HG03103 (cell line): ENCODE measurements around the gene LDB3.

Experiments
- ATAC-seq: cut with Tn5 transposase; IDR thresholded peaks from one replicate; pipeline ENCODE4 v1.9.1; 2021; ENCODE audit warnings: low read depth; ENCODE audit not compliant: unreplicated experiment

LDB3 gene

DNA sequence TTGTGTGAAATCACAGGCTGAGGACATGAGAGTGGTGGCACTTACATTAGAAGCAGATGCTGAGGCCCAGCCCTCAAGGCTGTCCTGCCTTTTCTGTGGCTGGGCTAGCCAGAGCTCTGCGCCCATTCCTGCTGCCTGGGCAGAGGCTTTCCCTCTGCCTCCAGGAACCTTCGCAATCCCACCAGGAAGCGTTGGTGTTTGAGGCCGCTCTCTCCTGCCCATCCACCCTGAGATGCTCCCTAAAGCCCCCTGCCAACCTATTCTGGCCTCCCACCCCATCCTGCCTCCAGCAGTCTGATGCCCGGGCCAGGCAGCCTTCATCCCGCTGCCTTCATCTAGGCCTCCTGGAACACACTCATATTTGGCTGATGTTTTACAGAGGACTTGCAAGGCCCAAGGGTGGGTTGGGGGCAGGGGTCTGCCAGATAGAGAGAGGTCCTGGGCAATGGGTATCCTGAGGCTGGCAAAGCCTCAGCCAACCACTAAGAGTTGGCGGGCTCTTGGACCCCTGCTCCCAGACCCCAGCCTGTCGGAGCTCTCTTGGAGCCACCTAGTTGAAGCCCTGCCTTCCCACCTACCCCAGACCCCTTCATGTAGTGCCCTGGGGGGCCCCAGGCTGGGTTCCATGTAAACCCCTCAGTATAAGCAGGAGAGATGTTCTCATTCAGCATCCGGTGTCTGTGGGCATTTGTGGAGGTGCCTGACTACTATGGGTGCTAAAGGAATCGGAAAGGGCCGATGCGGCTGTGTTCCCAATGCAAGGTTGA is 32.7 kb downstream of the LDB3 start:
- no peak for ATAC-seq

DNA sequence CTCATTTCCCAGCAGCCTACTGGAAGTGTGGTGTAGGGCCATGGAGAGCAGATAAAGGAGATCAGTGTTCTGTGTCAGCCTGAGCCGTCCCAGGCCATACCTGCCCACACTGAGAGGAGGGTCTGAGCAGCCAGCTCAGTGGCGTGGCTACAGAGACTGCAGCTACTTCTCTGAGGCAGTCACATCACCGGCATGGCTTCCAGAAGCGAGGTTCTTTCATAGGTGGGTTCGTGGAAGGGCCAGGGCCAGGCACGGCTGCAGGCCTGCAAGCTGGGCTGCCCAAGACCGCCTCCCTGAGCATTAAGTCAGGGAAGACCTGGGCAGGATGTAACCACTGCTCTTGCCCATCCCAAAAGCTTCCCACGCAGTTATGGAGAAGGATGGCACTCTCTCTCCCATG is 34.9 kb downstream of the LDB3 start:
- ATAC-seq, result no peak

DNA sequence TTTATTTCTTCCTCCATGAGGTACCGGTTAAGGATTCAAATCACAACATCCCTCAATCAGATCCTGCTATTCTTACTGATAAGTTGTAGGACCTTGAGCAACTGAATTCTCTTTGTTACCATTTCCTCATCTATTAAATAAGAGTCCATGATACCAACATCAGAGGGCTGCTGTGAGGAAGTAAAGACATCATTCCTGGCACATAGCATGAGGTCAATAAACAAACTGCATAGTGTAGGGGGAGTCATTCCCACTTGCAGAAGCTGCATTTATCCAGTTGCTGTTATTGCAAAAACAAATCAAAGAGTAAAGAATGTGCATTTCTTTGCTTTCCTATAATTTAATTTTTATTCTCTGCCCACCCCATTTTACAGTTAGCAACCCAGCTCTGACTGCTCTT is 36.8 kb downstream of the LDB3 start:
- no peak for ATAC-seq

DNA sequence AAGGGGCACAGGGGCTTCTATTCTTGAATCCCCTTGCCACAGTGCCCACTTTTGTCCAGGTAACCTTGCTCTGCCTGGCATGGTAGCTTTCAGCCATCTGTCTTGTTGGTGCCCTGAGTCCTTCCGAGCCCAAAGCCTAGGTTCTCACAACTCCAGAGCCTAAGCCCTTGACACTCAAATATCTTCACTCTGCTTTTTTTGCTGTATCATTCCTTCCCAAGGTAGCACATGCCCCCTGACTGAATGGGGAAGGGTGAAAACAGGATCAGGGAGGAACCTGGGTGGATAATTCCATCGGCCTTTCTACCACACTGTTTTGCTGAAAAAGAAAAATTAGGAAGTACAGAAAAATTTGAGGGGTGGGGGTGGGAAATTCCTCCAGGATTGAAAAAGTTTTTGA is 37.6 kb downstream of the LDB3 start:
- ATAC-seq, result no peak

DNA sequence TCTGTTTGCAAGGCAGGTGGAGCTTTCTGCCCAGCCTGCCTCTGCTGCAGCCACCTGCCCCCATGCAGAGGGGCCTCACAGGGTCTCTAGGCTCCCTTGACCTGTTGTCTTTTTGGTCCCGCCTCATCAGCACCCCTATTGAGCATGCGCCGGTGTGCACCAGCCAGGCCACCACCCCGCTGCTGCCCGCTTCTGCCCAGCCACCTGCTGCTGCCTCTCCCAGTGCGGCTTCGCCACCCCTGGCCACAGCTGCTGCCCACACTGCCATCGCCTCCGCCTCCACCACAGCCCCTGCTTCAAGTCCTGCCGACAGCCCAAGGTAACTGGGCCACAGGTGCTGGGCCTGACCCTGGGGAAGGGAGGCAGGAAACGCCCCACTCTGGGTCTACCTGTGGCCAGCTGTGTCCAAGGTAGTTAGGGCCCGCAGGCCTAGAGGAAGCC is 38.1 kb downstream of the LDB3 start:
- no peak for ATAC-seq

DNA sequence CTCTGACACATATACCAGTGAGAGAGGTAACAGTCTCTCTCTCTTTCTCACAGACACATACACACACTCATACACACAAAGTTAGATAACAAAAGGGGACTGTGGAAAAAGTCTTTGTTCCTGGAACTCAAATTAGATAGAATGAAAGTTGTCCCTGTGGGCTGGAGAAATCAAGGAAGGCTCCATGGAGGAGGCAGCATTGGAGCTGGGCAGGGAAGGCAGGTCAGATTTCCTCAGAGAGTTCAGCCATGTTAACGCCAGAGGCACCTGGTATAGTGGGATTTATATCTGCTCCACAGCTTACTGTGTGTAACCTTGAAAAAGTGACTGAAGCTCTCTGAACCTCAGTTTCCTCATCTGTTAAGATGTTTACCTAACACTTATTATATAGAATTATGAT is 38.7 kb downstream of the LDB3 start:
- no peak for ATAC-seq

DNA sequence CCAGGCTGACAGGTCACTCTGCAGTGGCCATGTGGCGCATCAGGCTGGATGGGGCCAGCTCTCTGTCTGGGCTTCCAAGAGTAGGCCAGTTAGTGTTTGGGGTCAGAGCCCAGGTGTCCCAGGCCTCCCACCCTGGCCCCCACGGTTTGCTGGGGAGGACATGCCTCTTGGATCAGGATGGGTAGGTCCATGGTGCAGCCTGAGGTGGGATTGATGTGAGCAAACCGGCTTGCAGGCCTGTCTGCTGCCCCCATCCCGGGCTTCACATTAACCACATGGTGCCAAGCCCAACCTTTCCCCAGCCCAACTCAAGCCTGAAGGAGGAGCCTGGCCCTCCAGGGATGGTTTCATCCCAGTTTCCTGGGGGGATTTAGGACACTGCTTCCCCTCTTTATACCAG is 39.2 kb downstream of the LDB3 start:
- ATAC-seq, result no peak

DNA sequence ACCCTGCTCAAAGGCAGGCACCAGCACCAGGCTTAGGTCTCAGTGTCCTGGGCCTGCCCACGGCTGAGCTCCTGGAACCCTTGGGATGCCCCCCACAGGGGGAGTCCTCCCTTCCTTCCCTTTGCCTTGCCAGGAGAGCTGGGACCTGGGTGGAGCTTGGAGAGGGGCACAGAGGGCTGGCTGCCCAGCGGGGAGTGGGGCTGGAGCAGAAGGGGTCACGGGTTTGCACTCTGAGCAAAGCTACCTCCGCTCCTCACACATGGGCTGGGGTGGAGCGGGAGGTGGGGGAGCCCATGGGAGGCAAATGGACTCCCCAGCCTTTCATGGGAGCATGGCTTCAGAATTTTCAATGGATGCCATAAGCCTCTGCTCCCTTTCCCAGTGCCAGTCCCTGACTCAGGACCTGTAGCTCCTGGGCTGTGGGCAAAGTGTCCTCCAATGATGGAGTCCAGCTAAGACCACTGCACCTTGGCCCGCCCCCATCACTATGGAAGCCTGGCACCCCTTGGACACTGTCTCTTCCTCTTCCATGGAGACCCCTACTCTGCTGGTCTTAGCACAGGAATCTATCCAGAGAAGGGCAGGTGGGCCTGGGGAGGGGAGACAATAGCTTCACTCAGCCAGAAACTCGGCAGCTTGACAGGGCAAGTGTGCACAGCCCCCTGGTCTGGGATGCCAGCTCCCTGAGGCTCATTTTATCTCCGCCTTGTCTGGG is 39.9 kb downstream of the LDB3 start:
- ATAC-seq, result no peak

DNA sequence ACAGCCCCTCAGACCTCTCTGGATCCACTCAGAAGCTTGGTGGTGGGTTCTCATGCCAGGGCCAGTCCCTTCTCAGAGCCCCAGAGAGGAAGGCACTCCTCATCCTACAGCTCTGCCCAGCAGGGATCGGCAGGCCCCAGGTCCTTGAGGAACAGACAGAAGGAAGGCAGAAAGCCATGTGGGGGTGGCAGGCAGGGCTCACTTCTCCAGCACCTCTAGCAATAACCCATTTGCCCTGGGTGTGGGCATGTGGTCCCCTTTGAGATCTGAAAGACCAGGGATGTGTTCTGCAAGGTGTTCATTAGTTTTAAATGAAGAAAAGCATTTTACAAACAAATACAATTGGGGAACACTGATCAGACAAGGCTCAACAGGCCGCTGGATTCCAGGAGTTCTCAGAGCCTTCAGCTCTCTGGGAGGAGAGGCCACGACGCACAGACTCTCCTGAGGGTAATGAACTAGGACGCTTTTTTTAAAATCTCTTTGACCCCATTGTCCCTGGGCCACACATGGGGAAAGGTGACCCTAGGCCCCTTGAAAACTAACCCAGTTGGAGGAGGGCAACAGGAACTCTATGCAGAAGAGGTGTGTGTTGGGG is 40.6 kb downstream of the LDB3 start:
- ATAC-seq, result no peak

DNA sequence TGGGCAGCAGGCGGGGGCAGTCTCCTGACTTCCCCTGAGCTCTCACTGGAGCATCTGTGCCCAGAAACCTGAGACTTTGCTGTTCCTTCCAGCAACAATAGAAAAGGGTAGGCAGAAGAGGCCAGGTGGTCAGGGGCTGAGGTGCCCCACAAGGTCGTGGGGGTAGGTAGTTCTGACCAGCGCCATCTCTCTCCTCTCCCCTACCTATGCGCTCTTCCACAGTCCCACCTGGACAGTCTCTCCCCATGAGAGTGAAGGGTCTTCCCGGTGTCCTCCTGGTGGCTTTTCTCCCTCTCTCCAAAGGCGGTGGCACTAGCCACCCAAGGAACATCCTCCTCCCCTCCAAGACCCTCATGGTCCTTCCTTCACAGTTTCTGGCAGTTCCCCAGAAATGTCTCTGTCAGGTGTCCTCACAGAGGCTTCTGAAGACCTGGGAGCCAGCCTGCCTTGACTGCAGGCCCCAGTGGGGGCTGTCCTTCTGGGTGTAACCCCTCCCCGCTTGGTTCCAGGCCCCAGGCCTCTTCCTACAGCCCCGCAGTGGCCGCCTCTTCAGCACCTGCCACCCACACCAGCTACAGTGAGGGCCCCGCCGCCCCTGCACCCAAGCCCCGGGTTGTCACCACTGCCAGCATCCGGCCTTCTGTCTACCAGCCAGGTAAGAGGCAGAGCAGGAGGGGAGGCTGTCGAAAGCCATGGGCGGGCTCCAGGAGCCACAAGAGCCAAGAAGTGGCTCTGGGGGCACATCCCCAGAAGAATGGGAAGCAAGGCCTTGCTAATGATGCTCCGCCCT is 41.3 kb downstream of the LDB3 start:
- ATAC-seq, result no peak

DNA sequence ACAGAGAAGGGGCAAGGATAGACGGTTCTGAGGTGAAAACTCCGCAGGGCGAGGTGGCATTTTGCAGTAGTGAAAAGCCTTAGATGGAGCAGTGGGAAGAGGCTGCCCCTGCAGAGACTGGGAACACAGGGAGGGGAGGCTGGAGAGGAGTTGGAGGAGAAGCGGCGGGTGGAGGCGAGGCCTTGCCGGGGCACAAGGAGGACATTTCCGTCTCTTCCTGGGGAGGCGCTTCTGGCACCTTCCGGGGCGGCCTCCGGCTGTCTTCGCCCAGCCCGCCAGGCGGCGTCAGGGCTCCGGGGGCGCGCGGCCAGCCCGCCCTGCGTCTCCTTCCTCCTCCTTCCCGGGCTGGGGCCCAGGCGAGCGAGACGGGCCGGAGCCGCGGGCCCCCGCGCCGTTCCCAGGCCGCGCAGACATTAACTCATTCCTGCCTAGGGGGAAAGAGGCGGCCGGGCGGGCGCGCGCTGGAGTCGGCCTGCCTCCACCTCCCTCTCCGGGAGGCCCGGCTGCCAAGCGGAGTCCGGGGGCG is 42.7 kb downstream of the LDB3 start:
- peak; percentile 82 for ATAC-seq

DNA sequence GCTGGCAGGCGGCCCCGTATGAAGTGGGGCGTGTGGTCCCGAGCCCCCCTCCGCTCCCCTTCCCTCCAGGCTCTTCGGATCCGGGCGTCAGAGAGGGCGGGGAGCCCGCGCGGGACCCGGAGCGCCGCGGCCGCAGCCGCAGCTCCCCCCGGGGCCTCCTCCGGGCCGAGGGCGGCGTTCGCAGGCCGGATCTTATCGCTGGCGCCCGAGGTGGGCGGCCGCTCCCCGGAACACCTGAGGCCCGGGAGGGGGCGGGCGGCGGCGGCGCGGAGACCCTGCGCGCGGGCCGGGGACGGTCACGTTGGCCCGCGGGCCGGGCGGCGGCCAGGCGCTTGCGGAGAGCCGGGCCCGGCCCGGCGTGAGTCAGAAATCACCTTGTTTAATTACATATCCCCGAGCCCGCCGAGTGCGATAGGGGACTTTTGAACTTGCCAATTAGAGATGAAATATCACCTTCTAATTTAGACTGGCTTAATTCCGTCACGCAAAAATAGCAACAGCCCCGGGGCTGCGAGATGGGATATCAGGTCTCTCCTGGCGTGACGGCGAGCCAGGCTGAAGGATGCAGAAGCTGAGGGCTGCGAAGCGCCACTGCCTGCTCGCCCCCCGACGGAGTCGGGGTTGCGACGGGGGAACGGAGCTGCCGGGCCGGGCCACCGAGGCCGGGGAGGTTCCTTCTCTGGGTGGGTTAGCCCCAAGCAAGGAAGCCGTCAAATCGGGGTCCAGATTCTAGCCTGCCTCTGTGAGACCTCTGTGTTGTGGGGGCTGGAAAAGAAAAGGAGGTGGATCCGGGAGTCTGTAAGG is 43.4 kb downstream of the LDB3 start:
- ATAC-seq, result peak; percentile 34

DNA sequence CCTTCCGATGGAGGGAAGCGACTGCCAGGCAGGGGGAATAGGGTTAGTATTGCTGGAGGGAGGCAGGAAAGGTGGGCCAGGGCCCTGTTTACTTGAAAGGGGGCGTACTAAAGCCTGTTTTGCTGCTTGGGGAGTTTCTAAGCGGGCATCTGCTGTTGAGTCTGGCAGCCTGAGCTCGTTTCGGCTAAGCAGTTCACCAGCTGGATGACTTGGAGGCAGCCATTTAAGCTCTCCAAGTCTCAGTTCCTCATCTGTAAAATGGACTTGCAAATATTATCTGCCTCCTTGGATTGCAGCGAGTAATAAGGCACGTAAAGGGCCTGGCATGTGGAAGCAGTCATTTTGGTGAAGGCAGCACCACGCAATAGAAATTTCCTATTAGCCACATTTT is 44.0 kb downstream of the LDB3 start:
- no peak for ATAC-seq

DNA sequence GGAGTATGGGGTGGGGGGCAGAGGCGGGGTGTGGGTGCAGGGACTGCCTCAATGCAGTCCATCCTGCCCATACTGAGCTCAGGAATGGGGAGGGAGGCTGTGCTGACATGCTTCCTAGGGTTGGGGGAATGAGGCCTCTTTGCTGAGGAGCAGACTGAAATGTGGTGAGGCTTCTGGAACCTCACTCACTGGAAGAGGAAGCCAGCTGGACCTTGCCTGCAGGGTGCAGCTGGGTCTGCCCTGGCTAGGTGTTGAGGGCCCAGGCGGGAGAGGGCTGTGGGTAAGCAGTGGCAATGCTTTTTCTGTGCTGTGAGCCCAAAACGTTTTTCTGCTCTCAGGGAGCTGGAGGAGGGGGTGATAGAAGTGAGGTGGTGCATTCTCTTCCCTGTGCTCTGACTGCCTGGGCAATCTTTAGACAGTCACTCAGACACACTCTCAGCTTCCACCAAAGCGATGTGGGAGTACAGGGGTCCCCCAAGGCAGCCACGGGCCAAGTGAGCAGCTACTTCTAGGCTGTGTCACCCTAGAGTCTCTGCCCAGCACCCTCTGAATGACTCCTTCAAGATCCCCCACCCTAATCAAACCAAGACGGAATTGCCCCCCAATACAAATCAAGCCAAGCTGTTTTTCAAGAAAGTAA is 47.0 kb downstream of the LDB3 start:
- no peak for ATAC-seq

DNA sequence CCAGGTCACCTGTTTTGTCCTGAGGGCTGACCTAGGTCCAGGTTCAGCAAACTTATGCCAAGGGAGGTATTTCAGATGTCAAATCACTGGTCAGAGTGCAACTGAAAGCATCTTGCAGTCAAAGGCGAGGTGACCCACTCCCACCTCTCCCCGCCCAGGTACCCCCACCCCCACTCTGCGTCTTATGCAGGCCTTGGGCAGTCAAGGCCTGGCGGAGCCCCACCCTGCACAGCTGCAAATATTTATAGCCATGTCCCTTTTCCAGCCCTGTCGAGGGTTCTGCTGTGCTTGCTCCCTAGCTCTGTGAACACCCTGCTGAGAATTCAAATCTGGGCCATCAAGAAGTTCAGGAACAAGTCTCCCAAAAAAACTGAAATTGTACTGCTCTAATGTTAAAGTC is 47.5 kb downstream of the LDB3 start:
- no peak for ATAC-seq

DNA sequence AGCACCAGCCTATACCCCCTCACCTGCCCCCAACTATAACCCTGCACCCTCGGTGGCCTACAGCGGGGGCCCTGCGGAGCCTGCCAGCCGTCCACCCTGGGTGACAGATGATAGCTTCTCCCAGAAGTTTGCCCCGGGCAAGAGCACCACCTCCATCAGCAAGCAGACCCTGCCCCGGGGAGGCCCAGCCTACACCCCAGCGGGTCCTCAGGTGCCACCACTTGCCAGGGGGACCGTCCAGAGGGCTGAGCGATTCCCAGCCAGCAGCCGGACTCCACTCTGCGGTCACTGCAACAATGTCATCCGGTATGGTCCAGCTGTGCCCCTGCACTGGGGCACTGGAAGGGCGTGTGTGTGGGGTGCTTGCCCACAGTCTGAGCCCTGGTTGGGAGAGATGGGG is 48.2 kb downstream of the LDB3 start:
- no peak for ATAC-seq

DNA sequence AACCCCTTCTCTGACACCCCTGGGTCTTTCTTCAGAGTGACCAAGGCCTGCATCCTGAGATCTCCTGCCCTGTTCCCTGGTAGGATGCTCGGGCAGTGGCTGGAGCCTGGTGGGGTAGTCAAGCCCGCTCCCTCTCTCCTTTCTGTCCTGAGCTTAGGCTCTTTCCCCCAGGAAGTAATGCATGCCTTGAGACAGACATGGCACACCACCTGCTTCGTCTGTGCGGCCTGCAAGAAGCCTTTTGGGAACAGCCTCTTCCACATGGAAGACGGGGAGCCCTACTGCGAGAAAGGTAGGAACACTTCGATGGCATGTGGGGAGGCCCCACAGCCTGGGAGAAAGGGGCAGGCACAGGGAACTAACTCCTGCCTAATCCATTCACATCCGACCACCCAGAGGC is 50.2 kb downstream of the LDB3 start:
- ATAC-seq, result no peak

DNA sequence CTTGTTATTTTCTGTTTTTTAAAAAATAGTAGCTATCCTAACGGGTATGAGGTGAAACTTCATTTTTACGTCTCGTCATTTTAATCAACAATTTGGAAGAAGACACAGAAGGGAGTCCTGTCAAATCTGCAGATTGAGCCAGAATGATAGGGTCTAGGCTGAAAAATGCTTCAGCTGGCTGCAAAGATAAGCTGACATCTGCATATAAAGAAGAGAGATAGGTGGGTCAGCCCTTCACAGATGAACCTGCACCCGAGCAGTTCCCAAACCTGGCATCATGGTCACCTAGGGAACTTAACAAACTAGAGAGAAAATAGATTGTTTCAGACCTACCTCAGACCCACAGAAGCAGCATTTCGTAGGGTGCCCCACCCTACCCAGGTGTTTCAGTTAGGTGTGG is 52.9 kb downstream of the LDB3 start:
- ATAC-seq, result no peak

DNA sequence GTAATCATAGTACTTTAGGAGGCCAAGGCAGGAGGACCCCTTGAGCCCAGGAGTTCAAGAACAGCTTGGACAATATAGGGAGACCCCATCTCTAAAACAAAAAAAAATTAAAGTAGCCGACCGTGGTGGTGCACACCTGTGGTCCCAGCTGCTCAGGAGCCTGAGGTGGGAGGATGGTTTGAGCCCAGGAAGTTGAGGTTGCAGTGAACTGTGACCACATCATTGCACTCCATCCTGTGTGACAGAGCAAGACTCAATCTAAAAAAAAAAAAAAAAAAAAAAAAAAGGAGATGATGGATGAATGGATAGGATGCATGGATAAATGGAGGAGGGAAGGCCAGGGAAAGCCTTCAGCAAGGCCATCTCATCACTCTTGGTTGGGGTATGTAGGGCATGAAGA is 54.7 kb downstream of the LDB3 start:
- no peak for ATAC-seq

DNA sequence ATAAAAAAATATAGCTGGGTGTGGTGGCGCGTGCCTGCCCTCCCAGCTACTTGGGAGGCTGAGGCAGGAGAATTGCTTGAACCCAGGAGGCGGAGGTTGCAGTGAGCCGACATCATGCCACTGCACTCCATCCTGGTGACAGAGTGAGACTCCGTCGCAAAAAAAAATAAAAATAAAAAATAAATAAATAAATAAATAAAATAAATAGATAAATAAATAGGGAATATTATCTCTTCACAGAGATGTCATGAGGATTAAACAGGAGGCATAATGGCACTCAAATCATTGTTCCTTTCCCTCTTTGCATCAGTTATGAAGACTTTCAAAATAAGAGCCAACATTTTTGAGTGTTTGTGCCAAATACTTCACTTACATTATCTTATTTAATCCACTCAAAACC is 56.1 kb downstream of the LDB3 start:
- ATAC-seq, result no peak
